GM21367 (cell line): ENCODE data around the gene MTFP1.
"Not testable (repeated sequence)": the region's sequence is repeated elsewhere in the genome, so short reads cannot be mapped to it uniquely, and the experiment has no call there.

Experiments used
- ATAC-seq: cut with Tn5 transposase; IDR thresholded peaks from one replicate; pipeline ENCODE4 v1.9.1; 2021; ENCODE audit not compliant: unreplicated experiment

Gene MTFP1

GRCh38 chr22:30452861-30453260 is 27.3 kb downstream of the MTFP1 start:
- ATAC-seq, result no peak

DNA sequence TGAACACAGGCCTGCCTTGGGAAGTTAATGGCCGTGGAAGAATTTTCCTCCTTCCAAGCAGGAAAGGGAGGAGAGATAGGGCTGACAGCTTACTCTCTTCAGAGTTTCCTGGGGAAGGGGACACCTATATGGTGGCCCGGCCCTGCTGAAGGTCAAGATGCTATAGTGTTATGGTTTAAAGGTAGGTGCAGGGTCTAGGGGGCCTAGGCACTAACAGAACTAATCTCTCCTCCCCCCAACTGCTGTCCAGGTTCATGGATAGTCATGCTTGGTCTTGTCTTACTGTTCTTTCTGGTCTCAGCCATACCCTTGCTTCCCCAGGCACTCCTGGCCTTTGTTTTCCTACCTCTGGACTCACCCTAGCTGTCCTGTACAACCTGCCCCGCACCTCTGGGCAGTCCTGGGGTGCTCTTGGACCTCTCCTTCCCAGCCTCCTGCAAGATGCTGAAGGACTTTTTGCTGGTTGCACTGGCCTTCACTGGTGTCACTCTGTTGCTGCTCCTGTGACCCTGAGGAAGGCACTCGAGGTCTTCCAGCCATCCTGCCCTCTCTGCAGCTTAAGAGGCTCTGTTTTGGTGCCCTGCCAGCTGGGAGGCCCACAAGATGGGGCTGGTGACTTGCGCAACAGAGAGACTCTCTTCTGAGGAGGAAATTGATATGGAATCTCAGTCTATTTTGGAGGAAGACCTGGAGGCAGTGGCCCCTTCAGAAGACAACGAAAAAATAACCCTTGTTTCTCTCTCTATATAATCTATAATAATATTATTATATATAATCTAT is 28.4 kb downstream of the MTFP1 start:
- no peak for ATAC-seq

DNA sequence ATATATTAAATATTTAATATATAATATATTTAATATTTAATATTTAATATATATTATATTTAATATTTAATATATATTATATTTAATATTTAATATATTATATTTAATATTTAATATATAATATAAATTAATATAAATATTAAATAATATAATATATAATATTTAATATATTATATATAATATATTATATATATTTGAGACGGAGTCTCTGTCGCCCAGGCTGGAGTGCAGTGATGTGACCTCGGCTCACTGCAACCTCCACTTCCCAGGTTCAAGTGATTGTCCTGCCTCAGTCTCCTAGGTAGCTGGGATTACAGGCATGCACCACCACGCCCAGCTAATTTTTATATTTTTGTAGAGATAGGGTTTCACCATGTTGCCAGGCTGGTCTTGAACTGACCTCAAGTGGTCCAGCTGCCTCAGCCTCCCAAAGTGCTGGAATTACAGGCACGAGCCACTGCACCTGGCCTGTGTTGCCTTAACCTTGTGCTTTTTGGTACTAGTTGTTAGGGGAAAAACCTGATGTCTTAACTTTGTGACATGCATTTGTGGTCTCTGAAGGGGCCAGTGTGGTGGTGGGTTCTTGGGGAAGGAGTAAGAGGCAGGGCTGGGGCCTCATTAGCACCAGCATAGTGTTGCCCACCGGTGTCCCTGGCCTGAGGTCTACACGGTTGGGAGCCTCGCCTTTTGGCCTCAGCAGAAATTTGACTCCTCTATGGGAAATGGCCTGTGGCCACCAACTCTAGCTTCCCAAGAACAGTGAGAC is 29.7 kb downstream of the MTFP1 start:
- ATAC-seq, result no peak

GRCh38 chr22:30457981-30458380 is 32.4 kb downstream of the MTFP1 start:
- no peak for ATAC-seq

- ATAC-seq, result no peak
Observed at GRCh38 chr22:30459181-30460052, 33.8 kb downstream of the MTFP1 start.

GRCh38 chr22:30460147-30460546 is 34.6 kb downstream of the MTFP1 start:
- no peak for ATAC-seq

DNA sequence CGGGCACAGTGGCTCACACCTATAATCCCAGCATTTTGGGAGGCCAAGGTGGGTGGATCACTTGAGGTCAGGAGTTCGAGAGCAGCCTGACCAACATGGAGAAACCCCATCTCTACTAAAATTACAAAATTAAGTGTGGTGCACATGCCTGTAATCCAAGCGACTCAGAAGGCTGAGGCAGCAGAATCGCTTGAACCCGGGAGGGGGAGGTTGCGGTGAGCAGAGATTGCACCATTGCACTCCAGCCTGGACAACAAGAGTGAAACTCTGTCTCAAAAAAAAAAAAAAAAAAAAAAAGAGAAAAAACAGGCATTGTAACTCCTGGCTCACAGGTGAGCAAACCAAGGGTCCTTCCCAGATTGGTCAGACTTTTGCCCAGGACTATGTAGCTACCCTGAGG is 35.0 kb downstream of the MTFP1 start:
- ATAC-seq, result not testable (repeated sequence)

- ATAC-seq, result no peak
Observed at GRCh38 chr22:30469165-30469564, 43.6 kb downstream of the MTFP1 start.

- no peak for ATAC-seq
Observed at GRCh38 chr22:30470655-30471054, 45.1 kb downstream of the MTFP1 start.

- no peak for ATAC-seq
Observed at GRCh38 chr22:30471616-30472318, 46.2 kb downstream of the MTFP1 start, which contains the start of gene SEC14L3. Gene SEC14L3 (minus strand): TSS chr22:30472017. CDS start chr22:30471958, 59 bp downstream.

GRCh38 chr22:30472994-30473720 is 47.6 kb downstream of the MTFP1 start:
- no peak for ATAC-seq

DNA sequence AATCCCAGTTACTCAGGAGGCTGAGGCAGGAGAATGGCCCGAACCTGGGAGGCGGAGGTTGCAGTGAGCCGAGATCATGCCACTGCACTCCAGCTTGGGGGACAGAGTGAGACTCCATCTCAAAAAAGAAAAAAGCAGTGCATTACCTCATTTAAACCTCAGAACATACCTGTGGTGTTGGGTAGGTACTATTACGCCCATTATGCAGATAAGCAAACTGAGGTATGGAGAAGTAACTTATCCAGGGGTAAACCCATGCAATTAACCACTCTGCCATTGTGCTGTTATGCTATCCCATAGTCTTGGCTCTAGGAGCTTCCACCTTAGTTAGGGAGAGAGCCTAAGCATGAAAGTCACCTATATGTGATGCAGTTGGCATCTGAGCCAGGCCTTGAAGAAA is 48.6 kb downstream of the MTFP1 start:
- no peak for ATAC-seq

DNA sequence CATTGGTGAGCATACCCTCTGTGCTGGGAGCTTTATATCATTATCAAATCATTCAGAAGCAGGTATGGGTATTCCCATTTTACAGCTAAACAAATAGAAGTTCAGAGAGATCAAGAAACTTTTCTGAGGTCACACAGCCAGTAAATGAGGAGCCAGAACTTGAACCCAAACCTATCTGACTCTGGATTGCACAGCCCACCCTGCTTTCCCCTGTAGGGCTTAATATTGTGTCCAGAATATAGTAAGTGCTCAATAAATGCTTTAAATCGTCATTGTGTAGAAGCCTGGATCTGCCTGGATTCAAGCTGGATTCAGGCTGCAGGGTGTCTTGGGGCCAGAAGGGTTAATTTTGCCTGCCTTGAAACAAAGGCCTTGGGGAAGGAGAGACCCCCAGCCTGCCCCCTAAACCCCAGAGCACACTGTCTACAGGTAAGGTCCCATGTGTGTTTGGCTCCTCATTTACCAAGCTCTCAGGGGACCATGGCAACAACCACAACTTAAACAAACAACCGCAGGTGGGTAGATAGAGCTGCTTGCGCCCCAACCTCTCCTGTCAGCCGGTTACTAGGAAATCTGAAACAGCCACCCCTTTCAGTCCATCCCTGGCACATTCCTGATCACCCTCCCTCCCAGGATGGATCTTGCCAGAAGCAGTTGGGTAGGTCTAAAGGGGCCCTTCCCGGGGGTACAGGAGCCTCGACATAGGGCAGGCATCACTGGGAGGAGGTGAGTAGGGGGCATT is 49.3 kb downstream of the MTFP1 start:
- ATAC-seq, result no peak
